Measurements from ENCODE around the gene KDELR3.

Gene KDELR3

GRCh38 chr22:38452373-38453065, 15.4 kb upstream of the KDELR3 start:
- TF ChIP-seq CTCF (IDR thresholded peaks at IDR 0.05; ENCODE audit: unreplicated experiment in 3 of 3): no peak
- Mint-ChIP-seq H3K36me3 (ENCODE audit: low read depth) (no peaks in the 10 kb centered on the region), H3K27ac (peak overlapping the region in 1 of 3 experiments; percentile 59), H3K4me3 (peak overlapping the region; percentile 75 to 83 (median 80)), H3K9me3 (no peaks in the 10 kb centered on the region), H3K27me3 (ENCODE audit: low read depth) (peaks cover 60% of the 10 kb centered on the region), H3K4me1 (peaks cover 19% of the 10 kb centered on the region)

GRCh38 chr22:38453066-38453672, 14.7 kb upstream of the KDELR3 start:
- H3K27me3 Mint-ChIP-seq (ENCODE audit: low read depth): peaks cover 66% of the 10 kb centered on the region
- H3K9me3 Mint-ChIP-seq: no peaks in the 10 kb centered on the region
- TF ChIP-seq CTCF (IDR thresholded peaks at IDR 0.05; ENCODE audit: unreplicated experiment in 3 of 3): no peak
- H3K36me3 Mint-ChIP-seq (ENCODE audit: low read depth): no peaks in the 10 kb centered on the region
- H3K4me3 Mint-ChIP-seq: peak overlapping the region; percentile 75 to 83 (median 80)
- H3K27ac Mint-ChIP-seq: no peak overlapping the region
- peaks cover 22% of the 10 kb centered on the region for H3K4me1 Mint-ChIP-seq

- peaks cover 22% of the 10 kb centered on the region for H3K4me1 Mint-ChIP-seq
- H3K27me3 Mint-ChIP-seq (ENCODE audit: low read depth): peaks cover 72% of the 10 kb centered on the region
- no peaks in the 10 kb centered on the region for H3K9me3 Mint-ChIP-seq
- TF ChIP-seq CTCF (IDR thresholded peaks at IDR 0.05; ENCODE audit: unreplicated experiment in 3 of 3): no peak
- H3K36me3 Mint-ChIP-seq (ENCODE audit: low read depth): no peaks in the 10 kb centered on the region
- H3K27ac Mint-ChIP-seq: no peak overlapping the region
- H3K4me3 Mint-ChIP-seq: peak overlapping the region; percentile 75 to 83 (median 83)
These were observed 13.9 kb upstream of the KDELR3 start for GRCh38 chr22:38453996-38454352.

GRCh38 chr22:38454353-38455075, 13.4 kb upstream of the KDELR3 start:
- Mint-ChIP-seq H3K27ac (no peak overlapping the region), H3K9me3 (no peaks in the 10 kb centered on the region), H3K36me3 (ENCODE audit: low read depth) (no peaks in the 10 kb centered on the region), H3K4me3 (peak overlapping the region; percentile 75 to 83 (median 83)), H3K27me3 (ENCODE audit: low read depth) (peaks cover 75% of the 10 kb centered on the region), H3K4me1 (peaks cover 26% of the 10 kb centered on the region)
- TF ChIP-seq CTCF (IDR thresholded peaks at IDR 0.05; ENCODE audit: unreplicated experiment in 3 of 3): no peak

- no peaks in the 10 kb centered on the region for H3K36me3 Mint-ChIP-seq (ENCODE audit: low read depth)
- peaks cover 75% of the 10 kb centered on the region for H3K27me3 Mint-ChIP-seq (ENCODE audit: low read depth)
- H3K27ac Mint-ChIP-seq: no peak within 1 kb of the TSS
- TF ChIP-seq CTCF (IDR thresholded peaks at IDR 0.05; ENCODE audit: unreplicated experiment in 3 of 3): no peak
- peaks cover 26% of the 10 kb centered on the region for H3K4me1 Mint-ChIP-seq
- no peaks in the 10 kb centered on the region for H3K9me3 Mint-ChIP-seq
- peak within 1 kb of the TSS; percentile 77 to 83 (median 83) for H3K4me3 Mint-ChIP-seq
These were observed 12.8 kb upstream of the KDELR3 start, which contains the start of gene KCNJ4 for GRCh38 chr22:38455076-38455529. Gene KCNJ4 (minus strand): TSS chr22:38455199. CDS start chr22:38428132, 27,067 bp downstream.

Data from nephron (organoid).